Prostate gland (tissue), 2 donors: ENCODE measurements around the gene MRPS14.

Experiments
- CTCF ChIP-seq, 4 experiments: fragments of 200-600 bp in 2 of 4; fragments of 450-650 bp in 2 of 4; sonication (generic) in 2 of 4; IDR thresholded peaks; 1 replicate in 3 of 4; 2 replicates in 1 of 4; pipeline ENCODE4 v1.5.1; 2016 to 2019; ENCODE audit warnings: antibody characterized with exemption in 4 of 4, mild to moderate bottlenecking in 2 of 4, moderate library complexity in 2 of 4
- POLR2AphosphoS5 ChIP-seq: sonication (generic); formaldehyde crosslinking; IDR thresholded peaks from one replicate; pipeline ENCODE4 v1.6.1; 2017; ENCODE audit warnings: antibody characterized with exemption

- TF ChIP-seq POLR2AphosphoS5 (no peak), CTCF (IDR thresholded peaks at IDR 0.05) (no peak)
These were observed 58.3 kb downstream of the MRPS14 start for GRCh38 chr1:174964972-174965361.
